Gastrocnemius medialis (tissue), 4 donors: ENCODE measurements around the gene FRK. TPM values are rescaled to one million over a fixed set of nuclear protein-coding genes. Genes with fewer than 3 reads are reported as not detected.
A peak's percentile ranks its signal among the peaks of the same experiment; 100 is the strongest.

Experiments
- ATAC-seq, 2 donors: fragments of 150-250 bp; one replicate each; pipeline ENCODE4 v1.9.1; 2016
- DNase-seq, 2 donors: peaks; one replicate each; pipeline ENCODE4 v3.0.0-alpha.2; 2019
- H3K27ac ChIP-seq, 4 donors: fragments of 200-600 bp; sonication (generic); 1 replicate in 1 of 4; 2 replicates in 3 of 4; pipeline ENCODE4 v1.5.1; 2016 to 2018; ENCODE audit warnings: mild to moderate bottlenecking in 2 of 4, moderate library complexity in 1 of 4
- H3K27me3 ChIP-seq, 3 donors: fragments of 200-600 bp; sonication (generic) in 2 of 3; 1 replicate in 1 of 3; 2 replicates in 2 of 3; pipeline versions ENCODE4 v1.5.1 to v1.6.0; 2016 to 2019; ENCODE audit warnings: mild to moderate bottlenecking in 1 of 3, moderate library complexity in 1 of 3
- H3K36me3 ChIP-seq, 2 donors: fragments of 200-600 bp; sonication (generic) in 1 of 2; one replicate each; pipeline ENCODE4 v1.5.1; 2017 to 2018
- H3K4me1 ChIP-seq, 2 donors: fragments of 200-600 bp; sonication (generic) in 1 of 2; one replicate each; pipeline ENCODE4 v1.5.1; 2016 to 2017; ENCODE audit warnings: mild to moderate bottlenecking in 2 of 2
- H3K4me3 ChIP-seq, 4 donors: fragments of 200-600 bp; sonication (generic) in 3 of 4; 1 replicate in 1 of 4; 2 replicates in 3 of 4; pipeline ENCODE4 v1.5.1; 2016 to 2019; ENCODE audit warnings: mild to moderate bottlenecking in 2 of 4
- H3K9me3 ChIP-seq, 3 donors: fragments of 200-600 bp; sonication (generic) in 2 of 3; 1 replicate in 1 of 3; 2 replicates in 2 of 3; pipeline ENCODE4 v1.5.1; 2016 to 2019
- CTCF ChIP-seq, 5 experiments: fragments of 450-650 bp in 3 of 5; fragments of 200-600 bp in 2 of 5; sonication (generic) in 2 of 5; IDR thresholded peaks in 4 of 5; conservative IDR thresholded peaks in 1 of 5; 1 replicate in 4 of 5; 2 replicates in 1 of 5; pipeline ENCODE4 v1.5.1; 2016 to 2019; ENCODE audit warnings: antibody characterized with exemption in 5 of 5, mild to moderate bottlenecking in 3 of 5, moderate library complexity in 3 of 5
- POLR2A ChIP-seq, 2 donors: fragments of 450-650 bp; IDR thresholded peaks; one replicate each; pipeline ENCODE4 v1.6.1; 2017; ENCODE audit warnings: antibody characterized with exemption in 2 of 2, mild to moderate bottlenecking in 2 of 2, moderate library complexity in 2 of 2
- in situ Hi-C, 4 donors: fragments of 200-750 bp; cut with MboI; loops; one replicate each; pipeline versions ENCODE4 v1.15.0 to v1.8.0; 2017; ENCODE audit warnings: low sequenced_read_pairs in 4 of 4
- intact Hi-C: fragments of 100-400 bp; cut with DNase I; formaldehyde crosslinking; loops from one replicate; pipeline ENCODE4 v1.15.1; 2023; ENCODE audit warnings: low total_unique reads
- total RNA-seq, 4 donors: library from RNA; depleted of rRNA; stranded (reverse); fragments of >200 nt; gene quantifications; one replicate each; pipeline versions ENCODE4 v1.1.0 to v1.2.3, GENCODE V29; 2016

Gene FRK
- total RNA-seq, 4 donors from 2014 or later: 1.3 to 4.8 (median 1.7) TPM

- H3K4me3 ChIP-seq: no peak overlapping the region
- peak overlapping the region in 2 of 4 donors; percentile 72 to 73 for H3K27ac ChIP-seq
- DNase-seq (no peak), ATAC-seq (peak in 1 of 2 donors; percentile 73)
- TF ChIP-seq CTCF (IDR thresholded peaks at IDR 0.05 in 4 of 5, conservative IDR thresholded peaks at IDR 0.05 in 1 of 5): no peak
- no peak for TF ChIP-seq POLR2A (IDR thresholded peaks at IDR 0.05)
- peaks cover 24 to 40% of the 10 kb centered on the region in 2 donors for H3K4me1 ChIP-seq
- in situ Hi-C loops (no loop called here), intact Hi-C loops (no loop called here)
- no peaks in the 10 kb centered on the region for H3K27me3 ChIP-seq
- H3K36me3 ChIP-seq: no peaks in the 10 kb centered on the region
- no peaks in the 10 kb centered on the region for H3K9me3 ChIP-seq
Measured at GRCh38 chr6:116073765-116074440, 13.2 kb upstream of the FRK start.

GRCh38 chr6:116072368-116072767 is 11.7 kb upstream of the FRK start:
- intact Hi-C loops: no loop called here
- Histone ChIP-seq H3K36me3 (no peaks in the 10 kb centered on the region), H3K27ac (no peak overlapping the region), H3K27me3 (no peaks in the 10 kb centered on the region), H3K4me1 (peaks cover 24 to 40% of the 10 kb centered on the region in 2 donors), H3K4me3 (no peak overlapping the region), H3K9me3 (no peaks in the 10 kb centered on the region)
- TF ChIP-seq CTCF (IDR thresholded peaks at IDR 0.05 in 4 of 5, conservative IDR thresholded peaks at IDR 0.05 in 1 of 5) (no peak), POLR2A (IDR thresholded peaks at IDR 0.05) (no peak)
- in situ Hi-C loops: no loop called here
- no peak for ATAC-seq
- DNase-seq: no peak

GRCh38 chr6:116070616-116071389 is 10.1 kb upstream of the FRK start:
- in situ Hi-C loops (no loop called here), intact Hi-C loops (no loop called here)
- peaks cover 24 to 44% of the 10 kb centered on the region in 2 donors for H3K4me1 ChIP-seq
- no peak for ATAC-seq
- H3K4me3 ChIP-seq: no peak overlapping the region
- no peaks in the 10 kb centered on the region for H3K36me3 ChIP-seq
- H3K27ac ChIP-seq: no peak overlapping the region
- TF ChIP-seq CTCF (IDR thresholded peaks at IDR 0.05 in 4 of 5, conservative IDR thresholded peaks at IDR 0.05 in 1 of 5) (no peak), POLR2A (IDR thresholded peaks at IDR 0.05) (no peak)
- H3K9me3 ChIP-seq: no peaks in the 10 kb centered on the region
- DNase-seq: no peak
- no peaks in the 10 kb centered on the region for H3K27me3 ChIP-seq

DNA sequence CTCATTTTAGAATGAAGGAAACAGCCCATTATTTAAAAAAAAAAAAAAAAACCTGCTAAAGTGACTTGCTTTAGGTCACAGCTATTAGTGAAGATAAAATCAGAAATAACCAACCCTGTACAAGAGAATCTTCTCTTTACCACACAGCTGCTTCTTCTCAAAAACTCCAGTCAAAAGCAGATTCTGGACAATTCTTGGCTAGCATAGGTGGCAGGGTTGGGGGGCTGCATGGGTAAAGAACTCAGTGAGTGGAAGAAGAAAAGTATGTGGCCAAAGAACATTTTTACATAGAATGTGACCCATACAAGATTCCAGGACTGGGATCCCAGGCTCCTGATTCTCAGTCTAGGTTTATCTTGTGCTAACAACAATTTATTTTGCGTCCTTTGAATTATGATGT is 9.4 kb upstream of the FRK start:
- Histone ChIP-seq H3K4me1 (peaks cover 21 to 41% of the 10 kb centered on the region in 2 donors), H3K27ac (no peak overlapping the region), H3K9me3 (no peaks in the 10 kb centered on the region), H3K27me3 (no peaks in the 10 kb centered on the region), H3K36me3 (no peaks in the 10 kb centered on the region), H3K4me3 (no peak overlapping the region)
- DNase-seq (no peak), ATAC-seq (no peak)
- intact Hi-C loops (no loop called here), in situ Hi-C loops (no loop called here)
- no peak for TF ChIP-seq POLR2A (IDR thresholded peaks at IDR 0.05)
- TF ChIP-seq CTCF (IDR thresholded peaks at IDR 0.05 in 4 of 5, conservative IDR thresholded peaks at IDR 0.05 in 1 of 5): no peak
